ENCODE measurements around the gene NETO1. TPM values are rescaled to one million over a fixed set of nuclear protein-coding genes. Genes with fewer than 3 reads are reported as not detected.

Gene NETO1
- polyA plus RNA-seq, 4 donors, result 0.68 to 1.1 (median 0.87) TPM

GRCh38 chr18:72847771-72848170 lies 20.0 kb downstream of the NETO1 start:
- DNase-seq (ENCODE audit: low read depth in 4 of 4, low spot score in 2 of 4), result no peak

DNA sequence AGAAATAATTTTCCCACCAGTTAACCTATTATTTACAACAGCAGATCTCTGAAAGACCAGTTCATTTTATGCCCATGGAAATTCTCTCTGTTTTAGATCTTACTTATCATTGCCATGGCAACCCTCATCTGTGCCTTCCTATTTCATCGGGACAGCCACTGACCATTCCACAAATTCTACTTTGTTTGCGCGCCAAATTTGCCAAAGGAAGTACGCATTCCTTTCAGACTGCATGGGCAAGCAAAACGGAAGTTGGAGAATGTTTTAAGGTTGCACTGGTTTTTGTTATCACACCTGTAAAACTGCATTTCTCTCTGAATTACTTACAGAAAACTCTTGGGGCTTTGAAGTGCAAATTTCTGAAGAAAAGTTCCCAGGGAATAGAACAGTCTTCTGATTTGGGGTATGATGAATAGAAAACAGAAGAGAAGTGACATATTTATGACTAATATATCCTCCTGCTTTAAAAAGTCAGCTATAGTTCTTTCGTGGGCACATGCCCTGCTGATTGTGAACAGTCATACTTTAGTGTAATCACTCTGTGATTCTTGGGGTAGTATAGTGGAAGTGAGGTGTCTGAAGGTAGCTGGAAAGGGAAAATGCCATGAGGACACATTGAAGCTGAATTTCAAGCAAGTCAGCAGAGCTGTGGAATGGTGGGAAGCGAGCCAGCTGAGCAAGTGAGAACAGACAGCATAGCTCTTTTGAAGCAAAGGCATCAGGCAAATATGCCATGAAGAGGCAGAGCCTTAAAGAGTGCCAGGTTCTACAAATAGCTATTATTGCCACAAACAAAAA lies 20.9 kb downstream of the NETO1 start:
- no peak for DNase-seq (ENCODE audit: low read depth in 4 of 4, low spot score in 2 of 4)

DNA sequence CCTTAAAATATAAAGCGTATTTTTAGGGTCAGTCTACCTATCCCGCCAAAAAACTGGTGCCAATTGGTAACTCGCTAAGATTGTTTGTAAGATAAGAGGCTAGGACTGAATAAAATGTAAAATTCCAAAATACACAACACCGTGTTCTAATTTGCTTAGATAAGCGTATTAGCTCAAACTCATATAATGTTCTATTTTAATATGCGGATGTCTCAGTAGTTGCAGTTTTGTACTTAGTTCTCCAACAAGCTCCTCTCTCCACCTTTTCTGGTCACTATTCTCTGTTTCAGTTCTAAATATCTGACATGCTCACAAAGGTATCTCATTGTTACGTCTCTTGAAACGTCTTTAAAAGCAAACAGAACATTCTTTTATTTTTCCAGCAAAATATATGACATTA lies 24.0 kb downstream of the NETO1 start:
- no peak for DNase-seq (ENCODE audit: low read depth in 4 of 4, low spot score in 2 of 4)

GRCh38 chr18:72840109-72840508 lies 27.7 kb downstream of the NETO1 start:
- no peak for DNase-seq (ENCODE audit: low read depth in 4 of 4, low spot score in 2 of 4)

DNA sequence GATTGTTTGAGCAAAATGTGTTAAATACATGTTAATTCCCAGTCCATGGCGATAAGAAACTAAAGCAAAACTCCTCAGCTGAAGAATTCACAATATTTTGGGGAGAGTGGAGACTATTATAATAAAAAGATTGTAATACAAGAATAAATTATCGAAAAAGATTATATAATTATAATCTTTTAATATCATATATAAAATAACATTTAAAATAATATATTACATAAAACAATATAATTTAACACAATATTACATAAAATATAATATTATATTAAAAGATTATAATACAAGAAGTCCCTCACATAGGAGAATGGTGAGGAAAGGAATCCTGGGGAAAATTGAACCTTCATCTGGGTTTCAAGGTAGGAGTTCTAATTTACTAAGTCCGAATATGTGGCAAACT lies 33.1 kb downstream of the NETO1 start:
- DNase-seq (ENCODE audit: low read depth in 4 of 4, low spot score in 2 of 4), result no peak

DNA sequence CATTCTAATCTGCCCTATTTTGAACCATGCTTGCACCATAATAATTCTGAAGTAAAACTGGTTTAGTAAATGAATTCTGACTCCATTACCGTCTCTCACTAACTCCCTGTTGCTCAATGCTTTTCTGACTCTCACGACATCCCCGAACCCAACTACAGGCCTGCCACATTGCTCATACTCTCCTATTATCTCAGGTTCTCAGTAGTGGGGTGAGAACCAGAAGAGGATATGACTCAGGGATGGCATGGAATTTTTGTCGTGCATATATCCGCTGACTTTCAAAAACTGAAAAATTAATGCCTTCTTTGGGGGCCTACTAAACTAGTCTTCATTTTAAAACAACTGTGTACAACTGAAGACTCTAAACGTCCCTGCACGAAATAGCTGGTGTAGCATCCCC lies 34.3 kb downstream of the NETO1 start:
- DNase-seq (ENCODE audit: low read depth in 4 of 4, low spot score in 2 of 4), result no peak

DNA sequence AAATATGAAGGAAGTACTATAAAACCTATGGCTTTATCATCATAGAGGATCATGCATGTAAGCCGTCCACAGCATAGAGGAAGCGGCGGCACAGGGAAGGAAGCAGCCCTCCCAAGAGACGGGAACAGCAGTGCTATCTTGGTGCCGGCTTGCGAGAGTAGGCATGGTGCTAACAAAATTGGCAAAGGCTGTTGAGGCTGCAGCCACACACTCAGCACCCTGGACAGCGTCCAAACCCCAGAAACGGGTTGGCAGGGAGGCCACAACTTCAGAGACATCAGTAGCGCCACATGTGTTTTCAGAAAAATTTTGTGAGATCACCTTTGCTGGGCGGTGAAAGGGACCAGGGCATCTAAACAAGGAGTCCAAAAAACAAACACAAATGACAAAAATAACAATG lies 37.7 kb downstream of the NETO1 start:
- peak; percentile 7 to 37 (median 22) for DNase-seq (ENCODE audit: low read depth in 4 of 4, low spot score in 2 of 4)

- DNase-seq (ENCODE audit: low read depth in 4 of 4, low spot score in 2 of 4), result no peak
Measured at GRCh38 chr18:72828601-72829000, 39.2 kb downstream of the NETO1 start.

DNA sequence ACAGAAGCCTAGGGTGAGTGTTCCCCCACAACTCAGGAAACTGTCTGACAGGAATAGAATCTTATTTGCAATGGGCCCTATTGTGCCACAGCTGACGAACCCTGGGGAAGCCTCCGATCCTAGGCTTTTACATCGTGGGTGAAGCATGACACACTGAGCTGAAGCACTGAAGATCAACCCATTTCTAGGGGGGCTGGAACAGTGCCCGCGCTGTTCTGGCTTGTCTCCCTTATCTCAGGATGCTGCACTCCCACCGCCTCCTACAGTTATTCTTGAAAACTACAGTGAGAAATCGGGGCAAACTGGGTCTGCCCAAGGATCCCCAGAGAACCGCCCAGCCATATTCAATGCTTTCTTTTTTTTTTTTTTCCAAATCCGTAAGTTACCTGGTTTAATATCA lies 41.1 kb downstream of the NETO1 start:
- DNase-seq (ENCODE audit: low read depth in 4 of 4, low spot score in 2 of 4), result no peak

DNA sequence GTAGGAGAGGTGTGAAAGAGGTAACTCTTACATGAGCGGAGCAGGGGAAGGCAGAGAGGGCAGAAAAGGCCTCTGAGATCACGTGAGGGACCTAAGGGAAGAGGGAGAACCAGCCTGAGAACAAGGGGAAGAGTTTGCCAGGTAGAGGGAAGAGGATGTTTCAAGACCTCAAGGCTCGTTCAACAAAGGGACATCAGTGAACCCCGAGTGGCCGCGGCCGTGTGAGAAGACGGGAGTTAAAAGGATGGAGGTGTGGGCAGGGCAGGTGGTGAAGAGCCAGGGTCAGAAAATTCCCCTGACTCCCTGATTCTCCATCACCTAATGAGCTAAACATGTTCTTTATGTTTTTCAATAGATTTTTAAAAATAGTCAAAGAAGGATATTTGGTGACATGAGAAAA lies 44.4 kb downstream of the NETO1 start:
- DNase-seq (ENCODE audit: low read depth in 4 of 4, low spot score in 2 of 4), result no peak

- DNase-seq (ENCODE audit: low read depth in 4 of 4, low spot score in 2 of 4), result no peak
Measured at GRCh38 chr18:72822202-72822601, 45.6 kb downstream of the NETO1 start.

DNA sequence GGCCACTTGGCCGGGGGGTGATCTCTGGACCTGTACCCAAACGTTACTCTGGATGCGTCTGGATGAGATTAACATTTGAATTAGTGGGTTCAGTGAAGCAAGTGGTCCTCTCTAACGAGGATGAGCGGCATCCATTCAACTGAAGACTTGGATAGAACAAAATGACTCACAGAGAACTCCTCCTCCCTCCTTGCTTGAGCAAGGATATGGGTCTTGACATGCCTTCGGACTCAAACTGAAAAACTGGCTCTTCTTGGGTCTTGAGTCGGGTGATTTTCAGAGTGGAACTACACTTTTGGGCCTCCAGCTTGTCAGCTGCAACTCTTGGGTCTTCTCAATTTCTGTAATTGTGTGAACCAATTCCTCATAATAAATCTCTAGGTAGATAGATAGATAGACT lies 47.2 kb downstream of the NETO1 start:
- DNase-seq (ENCODE audit: low read depth in 4 of 4, low spot score in 2 of 4), result no peak

GRCh38 chr18:72819050-72819449 lies 48.7 kb downstream of the NETO1 start:
- no peak for DNase-seq (ENCODE audit: low read depth in 4 of 4, low spot score in 2 of 4)

DNA sequence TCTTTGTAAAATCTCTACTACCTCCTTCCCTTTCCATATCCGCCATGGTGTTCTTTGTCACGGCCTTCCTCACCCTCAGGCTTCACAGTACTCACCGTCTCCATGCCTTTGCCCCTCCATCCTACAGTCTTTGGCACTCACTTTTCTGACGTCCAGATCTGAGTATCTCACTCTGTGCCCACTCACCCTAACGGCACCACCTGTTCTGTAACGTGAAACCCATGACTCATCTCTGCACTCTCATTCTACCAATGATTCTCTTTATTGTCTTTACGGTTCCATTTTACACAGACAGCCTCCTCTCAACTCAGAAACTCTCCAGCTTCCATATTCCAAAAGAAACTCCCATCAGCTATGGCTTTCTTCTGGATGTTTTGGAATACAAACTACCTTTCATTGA lies 56.7 kb downstream of the NETO1 start:
- DNase-seq (ENCODE audit: low read depth in 4 of 4, low spot score in 2 of 4), result no peak

DNA sequence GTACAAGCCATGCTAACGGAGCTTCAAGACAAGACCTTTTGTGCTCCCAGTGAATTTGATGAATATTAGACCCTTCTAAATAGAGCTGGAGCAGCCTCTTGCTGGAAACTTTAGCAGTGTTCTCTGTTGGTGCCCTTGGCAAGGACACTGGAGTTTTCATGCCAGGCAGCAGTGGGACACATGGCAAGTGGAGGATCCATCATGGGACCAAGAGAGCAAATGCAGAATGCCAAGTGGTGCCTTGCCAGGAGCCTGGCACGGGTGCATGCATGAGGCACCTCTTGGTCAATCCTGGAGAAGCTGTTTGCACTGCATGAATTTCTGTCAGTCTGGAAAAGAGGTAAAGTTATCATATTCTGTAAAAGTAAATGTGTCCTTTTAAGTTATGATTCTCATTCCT lies 59.1 kb downstream of the NETO1 start:
- no peak for DNase-seq (ENCODE audit: low read depth in 4 of 4, low spot score in 2 of 4)

- DNase-seq (ENCODE audit: low read depth in 4 of 4, low spot score in 2 of 4), result no peak
Measured at GRCh38 chr18:72799106-72799505, 68.7 kb downstream of the NETO1 start.

GRCh38 chr18:72783530-72783929 lies 84.3 kb downstream of the NETO1 start:
- DNase-seq (ENCODE audit: low read depth in 4 of 4, low spot score in 2 of 4), result no peak

DNA sequence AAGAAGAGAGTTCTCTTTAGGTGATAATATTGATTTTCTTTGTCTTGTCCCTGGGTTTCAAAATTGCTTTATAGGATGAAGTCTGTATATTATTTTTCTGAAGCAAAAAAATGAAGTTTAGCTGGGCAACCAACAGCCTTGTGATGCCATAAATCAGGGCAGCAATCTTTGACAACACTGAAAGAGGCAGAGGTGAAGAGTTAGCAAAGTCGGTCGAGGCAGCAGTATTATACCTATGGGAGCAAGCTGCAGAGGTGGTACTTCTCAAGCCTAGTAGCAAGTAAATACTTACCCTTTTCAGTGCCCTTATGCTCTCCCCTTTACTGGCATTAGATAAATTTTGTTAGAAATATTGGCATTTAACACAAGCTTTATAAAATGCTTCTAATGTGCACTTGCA lies 92.9 kb downstream of the NETO1 start:
- DNase-seq (ENCODE audit: low read depth in 4 of 4, low spot score in 2 of 4), result no peak

DNA sequence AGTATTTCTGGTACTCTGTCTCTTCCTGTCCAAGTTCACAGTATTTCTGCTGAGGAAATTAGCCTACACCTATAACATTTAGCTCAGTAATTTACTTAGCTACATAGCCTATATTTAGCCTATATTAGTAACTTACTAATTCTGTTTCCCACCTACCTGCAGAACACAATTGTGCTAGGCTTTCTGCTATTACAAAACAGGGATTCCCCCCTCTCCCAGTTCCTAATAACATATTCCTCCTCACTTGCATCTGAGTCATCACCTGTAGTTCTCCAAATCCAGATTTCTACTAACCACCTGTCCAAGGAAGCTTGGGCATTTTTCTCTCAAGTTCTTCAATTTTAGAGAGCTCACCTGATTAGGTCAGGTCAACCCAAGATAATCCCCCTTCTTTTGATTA lies 94.9 kb downstream of the NETO1 start:
- DNase-seq (ENCODE audit: low read depth in 4 of 4, low spot score in 2 of 4), result no peak

- DNase-seq (ENCODE audit: low read depth in 4 of 4, low spot score in 2 of 4), result no peak
Measured at GRCh38 chr18:72768681-72769229, 99.0 kb downstream of the NETO1 start.

DNA sequence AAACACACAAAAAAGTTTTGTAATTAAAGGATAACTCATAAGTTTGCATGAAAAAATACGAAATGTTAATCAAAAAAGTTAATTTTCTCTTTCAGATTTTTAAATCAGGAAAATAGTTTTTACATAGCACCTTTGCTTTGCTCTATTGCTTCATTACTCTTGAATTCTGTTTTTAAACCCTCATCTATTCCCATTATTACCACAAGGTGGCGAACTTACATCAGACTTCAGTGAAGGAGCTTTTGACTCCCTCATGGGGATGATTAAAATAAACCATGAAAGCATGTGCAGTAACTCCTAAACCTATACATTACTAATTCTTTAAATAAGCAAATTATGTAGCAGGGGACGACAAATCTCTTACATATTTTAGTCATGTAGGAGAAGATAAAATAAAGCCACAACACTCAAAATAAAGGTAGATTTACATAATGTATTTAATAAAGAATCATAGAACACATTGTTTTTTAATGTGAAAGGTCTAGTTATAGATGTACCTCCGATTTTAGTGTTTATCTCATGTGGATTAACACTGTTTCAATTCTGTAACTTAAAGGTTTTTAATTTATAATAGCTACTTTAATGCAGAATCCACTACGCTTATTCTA lies 105.2 kb downstream of the NETO1 start:
- DNase-seq (ENCODE audit: low read depth in 4 of 4, low spot score in 2 of 4), result peak; percentile 19 to 62 (median 28)

GRCh38 chr18:72752220-72752619 lies 115.6 kb downstream of the NETO1 start:
- DNase-seq (ENCODE audit: low read depth in 4 of 4, low spot score in 2 of 4), result no peak
